ENCODE results near the gene KDM4F.
"Not testable (repeated sequence)": the region's sequence is repeated elsewhere in the genome, so short reads cannot be mapped to it uniquely, and the experiment has no call there.

KDM4F gene

GRCh38 chr11:95049122-95049521 is at the start of gene KDM4F:
Gene KDM4F (plus strand): TSS chr11:95049422.
- H3K4me3 ChIP-seq (ENCODE audit: low read length), result not testable (repeated sequence)

GRCh38 chr11:95003716-95004115 is 45.5 kb upstream of the KDM4F start:
- Histone ChIP-seq H3K4me3 (ENCODE audit: low read length) (no peak overlapping the region), H3K4me1 (ENCODE audit: control insufficient read depth, low read depth, low read length) (no peaks in the 10 kb centered on the region), H3K9me3 (ENCODE audit: control insufficient read depth, low read depth, low read length) (no peaks in the 10 kb centered on the region), H3K27me3 (ENCODE audit: control insufficient read depth, insufficient read depth, low read length) (no peaks in the 10 kb centered on the region), H3K9ac (ENCODE audit: low read length) (no peak overlapping the region), H3K27ac (ENCODE audit: low read length) (no peak overlapping the region), H3K36me3 (ENCODE audit: control insufficient read depth, low read depth, low read length) (no peaks in the 10 kb centered on the region)

More at GRCh38 chr11:95049122-95049521, at the start of gene KDM4F:
- not testable (repeated sequence) for H3K9ac ChIP-seq (ENCODE audit: low read length); H3K36me3 ChIP-seq (ENCODE audit: control insufficient read depth, low read depth, low read length); H3K9me3 ChIP-seq (ENCODE audit: control insufficient read depth, low read depth, low read length); H3K27me3 ChIP-seq (ENCODE audit: control insufficient read depth, insufficient read depth, low read length); H3K27ac ChIP-seq (ENCODE audit: low read length); H3K4me1 ChIP-seq (ENCODE audit: control insufficient read depth, low read depth, low read length)

GRCh38 chr11:95005642-95006041 is 43.6 kb upstream of the KDM4F start:
- Histone ChIP-seq H3K4me1 (ENCODE audit: control insufficient read depth, low read depth, low read length) (no peaks in the 10 kb centered on the region), H3K27me3 (ENCODE audit: control insufficient read depth, insufficient read depth, low read length) (no peaks in the 10 kb centered on the region), H3K4me3 (ENCODE audit: low read length) (no peak overlapping the region), H3K9ac (ENCODE audit: low read length) (no peak overlapping the region), H3K27ac (ENCODE audit: low read length) (no peak overlapping the region), H3K9me3 (ENCODE audit: control insufficient read depth, low read depth, low read length) (no peaks in the 10 kb centered on the region), H3K36me3 (ENCODE audit: control insufficient read depth, low read depth, low read length) (no peaks in the 10 kb centered on the region)

GRCh38 chr11:95011376-95011775 is 37.8 kb upstream of the KDM4F start:
- no peak overlapping the region for H3K9ac ChIP-seq (ENCODE audit: low read length)
- H3K9me3 ChIP-seq (ENCODE audit: control insufficient read depth, low read depth, low read length), result no peaks in the 10 kb centered on the region
- no peaks in the 10 kb centered on the region for H3K4me1 ChIP-seq (ENCODE audit: control insufficient read depth, low read depth, low read length)
- no peak overlapping the region for H3K4me3 ChIP-seq (ENCODE audit: low read length)
- no peaks in the 10 kb centered on the region for H3K36me3 ChIP-seq (ENCODE audit: control insufficient read depth, low read depth, low read length)
- no peak overlapping the region for H3K27ac ChIP-seq (ENCODE audit: low read length)
- H3K27me3 ChIP-seq (ENCODE audit: control insufficient read depth, insufficient read depth, low read length), result no peaks in the 10 kb centered on the region

- no peak overlapping the region for H3K4me3 ChIP-seq (ENCODE audit: low read length)
- no peaks in the 10 kb centered on the region for H3K9me3 ChIP-seq (ENCODE audit: control insufficient read depth, low read depth, low read length)
- H3K27me3 ChIP-seq (ENCODE audit: control insufficient read depth, insufficient read depth, low read length), result no peaks in the 10 kb centered on the region
- no peak overlapping the region for H3K9ac ChIP-seq (ENCODE audit: low read length)
- H3K27ac ChIP-seq (ENCODE audit: low read length), result no peak overlapping the region
- no peaks in the 10 kb centered on the region for H3K4me1 ChIP-seq (ENCODE audit: control insufficient read depth, low read depth, low read length)
- no peaks in the 10 kb centered on the region for H3K36me3 ChIP-seq (ENCODE audit: control insufficient read depth, low read depth, low read length)
Observed at GRCh38 chr11:95014184-95014821, 34.9 kb upstream of the KDM4F start.

DNA sequence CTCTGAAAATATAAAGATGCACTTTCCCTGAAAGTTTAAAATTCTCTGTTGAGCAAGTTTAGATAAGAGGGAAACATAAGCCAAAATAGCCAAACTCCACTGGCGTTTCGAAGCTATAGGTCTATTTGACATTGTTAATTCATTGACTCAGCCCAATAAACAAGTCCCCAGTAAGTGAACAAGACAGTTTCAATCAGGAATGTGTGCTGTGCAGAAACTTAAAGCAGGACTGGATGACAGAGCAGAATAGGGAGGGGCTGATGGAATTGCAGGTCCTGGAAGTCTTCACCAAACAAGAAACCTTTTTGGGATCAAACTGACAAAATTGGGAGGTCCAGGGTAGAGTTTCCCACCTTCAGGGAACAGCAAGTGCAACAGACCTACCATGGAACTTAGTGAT is 33.1 kb upstream of the KDM4F start:
- H3K4me3 ChIP-seq (ENCODE audit: low read length), result no peak overlapping the region
- H3K27me3 ChIP-seq (ENCODE audit: control insufficient read depth, insufficient read depth, low read length), result no peaks in the 10 kb centered on the region
- H3K4me1 ChIP-seq (ENCODE audit: control insufficient read depth, low read depth, low read length), result no peaks in the 10 kb centered on the region
- H3K9ac ChIP-seq (ENCODE audit: low read length), result no peak overlapping the region
- H3K36me3 ChIP-seq (ENCODE audit: control insufficient read depth, low read depth, low read length), result no peaks in the 10 kb centered on the region
- H3K27ac ChIP-seq (ENCODE audit: low read length), result no peak overlapping the region
- no peaks in the 10 kb centered on the region for H3K9me3 ChIP-seq (ENCODE audit: control insufficient read depth, low read depth, low read length)

GRCh38 chr11:95021468-95021867 is 27.8 kb upstream of the KDM4F start:
- H3K27ac ChIP-seq (ENCODE audit: low read length); H3K27me3 ChIP-seq (ENCODE audit: control insufficient read depth, insufficient read depth, low read length): not testable (repeated sequence)

GRCh38 chr11:95024958-95025357 is 24.3 kb upstream of the KDM4F start, which contains the start of gene KDM4E:
Gene KDM4E (plus strand): TSS chr11:95025258. CDS start chr11:95025558, 300 bp downstream.
- H3K4me3 ChIP-seq (ENCODE audit: low read length), result no peak within 1 kb of the TSS
- no peaks in the 10 kb centered on the region for H3K4me1 ChIP-seq (ENCODE audit: control insufficient read depth, low read depth, low read length)
- no peaks in the 10 kb centered on the region for H3K27me3 ChIP-seq (ENCODE audit: control insufficient read depth, insufficient read depth, low read length)
- no peak within 1 kb of the TSS for H3K9ac ChIP-seq (ENCODE audit: low read length)
- no peak within 1 kb of the TSS for H3K27ac ChIP-seq (ENCODE audit: low read length)
- no peaks in the 10 kb centered on the region for H3K36me3 ChIP-seq (ENCODE audit: control insufficient read depth, low read depth, low read length)
- H3K9me3 ChIP-seq (ENCODE audit: control insufficient read depth, low read depth, low read length), result no peaks in the 10 kb centered on the region

More at GRCh38 chr11:95021468-95021867, 27.8 kb upstream of the KDM4F start:
- not testable (repeated sequence) for H3K9me3 ChIP-seq (ENCODE audit: control insufficient read depth, low read depth, low read length); H3K9ac ChIP-seq (ENCODE audit: low read length); H3K4me1 ChIP-seq (ENCODE audit: control insufficient read depth, low read depth, low read length); H3K36me3 ChIP-seq (ENCODE audit: control insufficient read depth, low read depth, low read length); H3K4me3 ChIP-seq (ENCODE audit: low read length)

GRCh38 chr11:95025594-95025993 is 23.6 kb upstream of the KDM4F start:
- not testable (repeated sequence) for H3K9me3 ChIP-seq (ENCODE audit: control insufficient read depth, low read depth, low read length); H3K27me3 ChIP-seq (ENCODE audit: control insufficient read depth, insufficient read depth, low read length); H3K36me3 ChIP-seq (ENCODE audit: control insufficient read depth, low read depth, low read length); H3K27ac ChIP-seq (ENCODE audit: low read length); H3K4me1 ChIP-seq (ENCODE audit: control insufficient read depth, low read depth, low read length); H3K9ac ChIP-seq (ENCODE audit: low read length); H3K4me3 ChIP-seq (ENCODE audit: low read length)

DNA sequence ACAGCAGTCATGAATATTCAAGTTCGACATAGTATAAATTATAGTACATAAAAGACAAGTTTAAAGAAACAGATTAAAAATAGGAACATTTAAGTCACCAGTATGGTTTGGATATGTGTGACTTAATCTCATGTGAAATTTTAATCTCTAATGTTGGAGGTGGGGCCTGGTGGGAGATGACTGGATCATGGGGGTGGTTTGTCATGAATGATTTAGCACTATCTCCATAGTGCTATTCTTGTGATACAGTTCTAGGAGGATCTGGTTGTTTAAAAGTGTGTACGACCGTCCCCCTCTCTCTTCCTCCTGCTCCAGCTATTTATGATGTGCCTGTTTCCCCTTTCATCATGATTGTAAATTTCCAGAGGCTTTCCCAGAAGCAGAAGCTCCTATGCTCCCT is 20.9 kb upstream of the KDM4F start:
- Histone ChIP-seq H3K36me3 (ENCODE audit: control insufficient read depth, low read depth, low read length) (no peaks in the 10 kb centered on the region), H3K4me3 (ENCODE audit: low read length) (no peak overlapping the region), H3K27me3 (ENCODE audit: control insufficient read depth, insufficient read depth, low read length) (no peaks in the 10 kb centered on the region), H3K27ac (ENCODE audit: low read length) (no peak overlapping the region), H3K9me3 (ENCODE audit: control insufficient read depth, low read depth, low read length) (no peaks in the 10 kb centered on the region), H3K4me1 (ENCODE audit: control insufficient read depth, low read depth, low read length) (no peaks in the 10 kb centered on the region), H3K9ac (ENCODE audit: low read length) (no peak overlapping the region)

DNA sequence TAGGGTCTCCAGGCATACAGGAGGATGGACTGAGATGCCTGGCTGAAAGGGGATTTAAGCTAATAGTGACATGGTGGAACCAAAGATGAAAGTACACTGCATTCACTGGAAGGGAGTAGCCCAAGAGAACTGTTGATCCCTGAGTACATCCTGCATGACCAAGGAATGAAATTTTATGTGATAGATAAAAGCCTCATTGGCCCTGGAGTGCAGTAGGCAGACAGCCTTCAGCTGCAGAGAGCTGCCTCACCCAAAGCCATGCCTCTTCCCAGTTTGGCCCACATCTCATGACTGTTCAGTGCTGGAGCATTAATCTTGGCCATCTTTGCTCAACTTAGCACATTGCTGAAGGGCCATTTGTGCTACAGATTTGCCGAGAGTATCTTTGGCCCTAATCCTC is 16.2 kb upstream of the KDM4F start:
- no peaks in the 10 kb centered on the region for H3K9me3 ChIP-seq (ENCODE audit: control insufficient read depth, low read depth, low read length)
- H3K27ac ChIP-seq (ENCODE audit: low read length), result no peak overlapping the region
- no peak overlapping the region for H3K4me3 ChIP-seq (ENCODE audit: low read length)
- no peaks in the 10 kb centered on the region for H3K36me3 ChIP-seq (ENCODE audit: control insufficient read depth, low read depth, low read length)
- no peak overlapping the region for H3K9ac ChIP-seq (ENCODE audit: low read length)
- no peaks in the 10 kb centered on the region for H3K27me3 ChIP-seq (ENCODE audit: control insufficient read depth, insufficient read depth, low read length)
- H3K4me1 ChIP-seq (ENCODE audit: control insufficient read depth, low read depth, low read length), result no peaks in the 10 kb centered on the region

GRCh38 chr11:95035316-95035715 is 13.9 kb upstream of the KDM4F start:
- no peak overlapping the region for H3K27ac ChIP-seq (ENCODE audit: low read length)
- H3K27me3 ChIP-seq (ENCODE audit: control insufficient read depth, insufficient read depth, low read length), result no peaks in the 10 kb centered on the region
- no peaks in the 10 kb centered on the region for H3K36me3 ChIP-seq (ENCODE audit: control insufficient read depth, low read depth, low read length)
- no peak overlapping the region for H3K4me3 ChIP-seq (ENCODE audit: low read length)
- H3K4me1 ChIP-seq (ENCODE audit: control insufficient read depth, low read depth, low read length), result no peaks in the 10 kb centered on the region
- no peaks in the 10 kb centered on the region for H3K9me3 ChIP-seq (ENCODE audit: control insufficient read depth, low read depth, low read length)
- no peak overlapping the region for H3K9ac ChIP-seq (ENCODE audit: low read length)

Measured in iPS-18a (cell line).